Measurements from ENCODE around the gene NPC2.

Gene NPC2

GRCh38 chr14:74429991-74430390 is 63.1 kb downstream of the NPC2 start:
- Histone ChIP-seq H2BK120ac (ENCODE audit: insufficient read depth, low read length, poor library complexity) (no peak overlapping the region), H3K9ac (ENCODE audit: low read length) (no peak overlapping the region)
- no CpG with 5 or more reads among the region's 7 CpGs for WGBS (ENCODE audit: extremely low coverage, insufficient coverage, insufficient read length)

More at GRCh38 chr14:74429991-74430390, 63.1 kb downstream of the NPC2 start:
- no peak for DNase-seq
- Histone ChIP-seq H3K18ac (ENCODE audit: low read length) (no peak overlapping the region), H3K27me3 (ENCODE audit: insufficient read depth, low read length) (peaks cover 6% of the 10 kb centered on the region), H3K4me1 (ENCODE audit: control insufficient read depth in 1 of 2, insufficient read depth in 2 of 2, low read length in 2 of 2) (peaks cover 0 to 4% of the 10 kb centered on the region in 2 experiments), H3K36me3 (ENCODE audit: control insufficient read depth in 1 of 2, insufficient read depth in 2 of 2, low read length in 2 of 2) (no peaks in the 10 kb centered on the region), H4K8ac (ENCODE audit: low read depth, low read length) (no peak overlapping the region), H3K23ac (ENCODE audit: low read length) (no peak overlapping the region), H3K4ac (ENCODE audit: low read depth, low read length) (no peak overlapping the region), H3K79me1 (ENCODE audit: low read length) (no peaks in the 10 kb centered on the region), H2AFZ (ENCODE audit: insufficient read depth, low read length, poor library complexity) (no peak overlapping the region), H4K12ac (ENCODE audit: low read depth, low read length) (no peak overlapping the region), H3K9me3 (ENCODE audit: insufficient read depth, low read depth, low read length) (peaks cover 4% of the 10 kb centered on the region), H3K27ac (ENCODE audit: low read depth, low read length) (no peak overlapping the region), H2BK12ac (ENCODE audit: low read length) (no peak overlapping the region), H4K91ac (ENCODE audit: low read depth, low read length) (no peak overlapping the region), H3K79me2 (ENCODE audit: control insufficient read depth, insufficient read depth, low read length, poor library complexity) (no peaks in the 10 kb centered on the region), H2AK5ac (ENCODE audit: low read length) (no peak overlapping the region), H3K4me3 (ENCODE audit: low read depth, low read length) (no peak overlapping the region), H3K4me2 (ENCODE audit: low read length) (no peak overlapping the region), H2BK5ac (ENCODE audit: low read depth, low read length, poor library complexity) (no peak overlapping the region), H3K14ac (ENCODE audit: low read length) (no peak overlapping the region)
